CD4-positive, alpha-beta memory T cell (primary cell): Measurements from ENCODE around the gene OSTF1. TPM values are rescaled to one million over a fixed set of nuclear protein-coding genes. Genes with fewer than 3 reads are reported as not detected.

ENCODE experiments used
- CTCF ChIA-PET: fragments of 350-600 bp; sonication (Branson Sonifier 250); formaldehyde crosslinking; loops from one replicate; lab custom pipeline; 2021; ENCODE audit warnings: inconsistent platforms; ENCODE audit not compliant: partially characterized antibody; lab: Charles Lee
- POLR2A ChIA-PET: fragments of 350-600 bp; sonication (Branson Sonifier 250); formaldehyde crosslinking; loops from one replicate; lab custom pipeline; 2021; ENCODE audit not compliant: partially characterized antibody; lab: Charles Lee
- DNase-seq, 5 donors: peaks; one replicate each; pipeline versions ENCODE4 v3.0.0 to v3.0.0-alpha.2; 2020 to 2022; ENCODE audit warnings: mixed read lengths in 1 of 5
- H3K27ac ChIP-seq: one replicate; pipeline ENCODE4 v1.7.0; 2013; ENCODE audit warnings: low read depth, low read length
- H3K27me3 ChIP-seq: 2 replicates; pipeline ENCODE4 v1.7.0; 2013; ENCODE audit warnings: mild to moderate bottlenecking, low read length, moderate library complexity; ENCODE audit not compliant: insufficient read depth
- H3K36me3 ChIP-seq: 2 replicates; pipeline ENCODE4 v1.7.0; 2013; ENCODE audit warnings: mild to moderate bottlenecking, low read length, moderate library complexity; ENCODE audit not compliant: insufficient read depth
- H3K4me1 ChIP-seq: 2 replicates; pipeline ENCODE4 v1.7.0; 2013; ENCODE audit warnings: mild to moderate bottlenecking, low read length, moderate library complexity; ENCODE audit not compliant: insufficient read depth
- H3K4me3 ChIP-seq, 2 donors: one replicate each; pipeline ENCODE4 v1.7.0; 2013; ENCODE audit warnings: low read length in 2 of 2, mild to moderate bottlenecking in 1 of 2
- H3K9me3 ChIP-seq, 2 donors: one replicate each; pipeline ENCODE4 v1.7.0; 2013; ENCODE audit warnings: low read length in 2 of 2, control low read depth in 1 of 2; ENCODE audit not compliant: control insufficient read depth in 1 of 2
- H3K27ac Mint-ChIP-seq, 7 donors: one replicate each; pipeline ENCODE4 v1.8.0; 2020 to 2021; ENCODE audit warnings: mixed read lengths in 7 of 7, mild to moderate bottlenecking in 6 of 7, inconsistent platforms in 3 of 7, moderate library complexity in 3 of 7
- H3K27me3 Mint-ChIP-seq, 2 donors: one replicate each; pipeline ENCODE4 v1.8.0; 2020 to 2021; ENCODE audit warnings: mixed read lengths in 2 of 2
- H3K36me3 Mint-ChIP-seq, 2 donors: one replicate each; pipeline ENCODE4 v1.8.0; 2020 to 2021; ENCODE audit warnings: mixed read lengths in 2 of 2, inconsistent platforms in 1 of 2, mild to moderate bottlenecking in 1 of 2
- H3K4me1 Mint-ChIP-seq, 4 donors: one replicate each; pipeline ENCODE4 v1.8.0; 2020 to 2021; ENCODE audit warnings: mixed read lengths in 4 of 4, mild to moderate bottlenecking in 1 of 4
- H3K4me3 Mint-ChIP-seq, 8 donors: one replicate each; pipeline ENCODE4 v1.8.0; 2020 to 2021; ENCODE audit warnings: mixed read lengths in 8 of 8, mild to moderate bottlenecking in 7 of 8, moderate library complexity in 6 of 8, inconsistent platforms in 3 of 8
- H3K9me3 Mint-ChIP-seq, 8 donors: one replicate each; pipeline ENCODE4 v1.8.0; 2020 to 2021; ENCODE audit warnings: mixed read lengths in 8 of 8, mild to moderate bottlenecking in 5 of 8, inconsistent platforms in 3 of 8, moderate library complexity in 1 of 8
- intact Hi-C: fragments of 100-400 bp; cut with micrococcal nuclease; formaldehyde crosslinking; loops from one replicate; pipeline ENCODE4 v1.15.1; 2023
- polyA plus RNA-seq, 2 donors: library from polyadenylated mRNA; unstranded; fragments of 300-500 nt; fragmentation: Illumina TruSeq; gene quantifications; one replicate each; pipeline ENCODE4 v1.2.3, GENCODE V29; 2021
- total RNA-seq, 2 experiments: library from RNA; stranded (reverse); gene quantifications; one replicate each; pipeline ENCODE4 v1.2.3, GENCODE V29; 2021

OSTF1 gene
- total and polyA plus RNA-seq, 4 experiments from 2014 or later, result 59.8 to 188 (median 119) TPM

- Mint-ChIP-seq H3K27ac (peak overlapping the region in 2 of 7 donors; percentile 48 to 70), H3K9me3 (peaks cover 0 to 3% (median 0%) of the 10 kb centered on the region in 8 donors), H3K4me3 (no peak overlapping the region), H3K27me3 (no peaks in the 10 kb centered on the region), H3K36me3 (peaks cover 14 to 26% of the 10 kb centered on the region in 2 donors), H3K4me1 (peaks cover 56 to 86% (median 69%) of the 10 kb centered on the region in 4 donors)
- POLR2A ChIA-PET, result interaction anchor here (1.4 kb wide), 1 partner anchor 36 kb away, joined by 3 read pairs; no protein-coding TSS in a partner anchor
- H3K4me1 ChIP-seq, result peaks cover 84% of the 10 kb centered on the region
- no peak overlapping the region for H3K27ac ChIP-seq
- no peaks in the 10 kb centered on the region for H3K9me3 ChIP-seq
- H3K27me3 ChIP-seq, result no peaks in the 10 kb centered on the region
- H3K36me3 ChIP-seq, result no peaks in the 10 kb centered on the region
- DNase-seq, result no peak
- H3K4me3 ChIP-seq, result no peak overlapping the region
- CTCF ChIA-PET, result interaction anchor here (0.7 to 1.7 kb wide), 2 partner anchors 23 to 76 kb away, joined by 4 to 6 read pairs; no protein-coding TSS in a partner anchor
- intact Hi-C loops, result no loop called here
These were observed 21.0 kb downstream of the OSTF1 start for GRCh38 chr9:75109210-75109839.

- peak overlapping the region in 6 of 8 donors; percentile 6 to 66 (median 35) for H3K4me3 Mint-ChIP-seq
- POLR2A ChIA-PET, result interaction anchor here (1.1 to 1.3 kb wide), 2 partner anchors 23 kb away, joined by 4 read pairs; partner anchors contain the start of genes NMRK1 and OSTF1
- intact Hi-C loops, result loop anchor here (5.0 kb wide), 1 partner anchor 36 kb away; no protein-coding TSS in a partner anchor
These were observed 22.8 kb downstream of the OSTF1 start for GRCh38 chr9:75111019-75111622.

GRCh38 chr9:75112789-75113188, 24.5 kb downstream of the OSTF1 start:
- no peaks in the 10 kb centered on the region for H3K27me3 Mint-ChIP-seq
- no peaks in the 10 kb centered on the region for H3K9me3 ChIP-seq
- intact Hi-C loops, result loop anchor here (2.0 to 5.0 kb wide), 2 partner anchors 14 to 35 kb away; no protein-coding TSS in a partner anchor
- H3K4me3 Mint-ChIP-seq, result peak overlapping the region in 6 of 8 donors; percentile 44 to 75 (median 61)
- no peak for DNase-seq
- no peak overlapping the region for H3K27ac ChIP-seq
- peaks cover 5% of the 10 kb centered on the region for H3K36me3 ChIP-seq
- peaks cover 0 to 3% (median 0%) of the 10 kb centered on the region in 8 donors for H3K9me3 Mint-ChIP-seq
- ChIA-PET POLR2A (no interaction called here), CTCF (no interaction called here)
- peaks cover 50 to 75% (median 60%) of the 10 kb centered on the region in 4 donors for H3K4me1 Mint-ChIP-seq
- H3K27me3 ChIP-seq, result no peaks in the 10 kb centered on the region
- peaks cover 9 to 13% of the 10 kb centered on the region in 2 donors for H3K36me3 Mint-ChIP-seq
- H3K4me1 ChIP-seq, result peaks cover 71% of the 10 kb centered on the region
- H3K4me3 ChIP-seq, result no peak overlapping the region
- H3K27ac Mint-ChIP-seq, result peak overlapping the region in 6 of 7 donors; percentile 32 to 86 (median 64)

More at GRCh38 chr9:75111019-75111622, 22.8 kb downstream of the OSTF1 start:
- H3K27me3 Mint-ChIP-seq, result no peaks in the 10 kb centered on the region
- H3K27ac ChIP-seq, result no peak overlapping the region
- no peaks in the 10 kb centered on the region for H3K36me3 ChIP-seq
- CTCF ChIA-PET, result interaction anchor here (0.7 to 1.2 kb wide), 3 partner anchors 8 to 19 kb away, joined by 3 to 4 read pairs (median 4); no protein-coding TSS in a partner anchor
- H3K4me1 Mint-ChIP-seq, result peaks cover 46 to 73% (median 56%) of the 10 kb centered on the region in 4 donors
- H3K4me1 ChIP-seq, result peaks cover 67% of the 10 kb centered on the region
- H3K4me3 ChIP-seq, result no peak overlapping the region
- H3K9me3 Mint-ChIP-seq, result peaks cover 0 to 3% (median 0%) of the 10 kb centered on the region in 8 donors
- H3K27me3 ChIP-seq, result no peaks in the 10 kb centered on the region
- no peak for DNase-seq
- H3K27ac Mint-ChIP-seq, result peak overlapping the region; percentile 54 to 90 (median 75)
- H3K36me3 Mint-ChIP-seq, result peaks cover 10 to 15% of the 10 kb centered on the region in 2 donors
- no peaks in the 10 kb centered on the region for H3K9me3 ChIP-seq

- Mint-ChIP-seq H3K27me3 (no peaks in the 10 kb centered on the region), H3K4me3 (no peak overlapping the region), H3K9me3 (no peaks in the 10 kb centered on the region), H3K36me3 (peaks cover 35 to 38% of the 10 kb centered on the region in 2 donors), H3K27ac (peak overlapping the region in 4 of 7 donors; percentile 1 to 84 (median 56)), H3K4me1 (peaks cover 52 to 78% (median 65%) of the 10 kb centered on the region in 4 donors)
- no peaks in the 10 kb centered on the region for H3K27me3 ChIP-seq
- H3K27ac ChIP-seq, result no peak overlapping the region
- no peak overlapping the region for H3K4me3 ChIP-seq
- peaks cover 30% of the 10 kb centered on the region for H3K36me3 ChIP-seq
- intact Hi-C loops, result no loop called here
- ChIA-PET POLR2A (no interaction called here), CTCF (interaction anchor here (1.2 kb wide), 1 partner anchor 15 kb away, joined by 5 read pairs; no protein-coding TSS in a partner anchor)
- no peak for DNase-seq
- H3K4me1 ChIP-seq, result peaks cover 61% of the 10 kb centered on the region
- no peaks in the 10 kb centered on the region for H3K9me3 ChIP-seq
These were observed 28.0 kb downstream of the OSTF1 start for GRCh38 chr9:75116306-75116705.

- peaks cover 42% of the 10 kb centered on the region for H3K36me3 ChIP-seq
These were observed 29.2 kb downstream of the OSTF1 start for GRCh38 chr9:75117564-75117963.

GRCh38 chr9:75120686-75121085, 32.4 kb downstream of the OSTF1 start:
- Mint-ChIP-seq H3K36me3 (peaks cover 49 to 53% of the 10 kb centered on the region in 2 donors), H3K4me1 (peaks cover 49 to 79% (median 67%) of the 10 kb centered on the region in 4 donors), H3K27ac (peak overlapping the region in 5 of 7 donors; percentile 76 to 90 (median 83)), H3K9me3 (no peaks in the 10 kb centered on the region), H3K27me3 (no peaks in the 10 kb centered on the region), H3K4me3 (peak overlapping the region in 4 of 8 donors; percentile 13 to 68 (median 20))
- H3K4me1 ChIP-seq, result peaks cover 59% of the 10 kb centered on the region
- H3K27ac ChIP-seq, result no peak overlapping the region
- intact Hi-C loops, result no loop called here
- ChIA-PET CTCF (interaction anchor here (0.6 to 1.5 kb wide), 2 partner anchors 18 to 252 kb away, joined by 3 to 4 read pairs; no protein-coding TSS in a partner anchor), POLR2A (interaction anchor here (0.7 to 1.3 kb wide), 2 partner anchors 18 to 33 kb away, joined by 3 to 4 read pairs; partner anchors contain the start of genes NMRK1 and OSTF1)
- H3K27me3 ChIP-seq, result no peaks in the 10 kb centered on the region
- no peak for DNase-seq
- H3K36me3 ChIP-seq, result peaks cover 42% of the 10 kb centered on the region
- no peak overlapping the region for H3K4me3 ChIP-seq
- H3K9me3 ChIP-seq, result no peaks in the 10 kb centered on the region

More at GRCh38 chr9:75117564-75117963, 29.2 kb downstream of the OSTF1 start:
- H3K4me3 Mint-ChIP-seq, result no peak overlapping the region
- no peaks in the 10 kb centered on the region for H3K27me3 Mint-ChIP-seq
- DNase-seq, result no peak
- POLR2A ChIA-PET, result interaction anchor here (1.4 kb wide), 1 partner anchor 12 kb away, joined by 3 read pairs; no protein-coding TSS in a partner anchor
- CTCF ChIA-PET, result interaction anchor here (1.6 kb wide), 1 partner anchor 31 kb away, joined by 3 read pairs; no protein-coding TSS in a partner anchor
- H3K9me3 ChIP-seq, result no peaks in the 10 kb centered on the region
- peak overlapping the region in 5 of 7 donors; percentile 17 to 83 (median 63) for H3K27ac Mint-ChIP-seq
- intact Hi-C loops, result no loop called here
- H3K9me3 Mint-ChIP-seq, result no peaks in the 10 kb centered on the region
- peaks cover 50 to 76% (median 66%) of the 10 kb centered on the region in 4 donors for H3K4me1 Mint-ChIP-seq
- peaks cover 45% of the 10 kb centered on the region in 2 donors for H3K36me3 Mint-ChIP-seq
- no peaks in the 10 kb centered on the region for H3K27me3 ChIP-seq
- H3K27ac ChIP-seq, result no peak overlapping the region
- H3K4me1 ChIP-seq, result peaks cover 60% of the 10 kb centered on the region
- no peak overlapping the region for H3K4me3 ChIP-seq
